Skeletal muscle tissue (tissue), 4 donors: Measurements from ENCODE around the gene FH. TPM values are rescaled to one million over a fixed set of nuclear protein-coding genes. Genes with fewer than 3 reads are reported as not detected.

Source experiments
- H3K27ac ChIP-seq: one replicate; pipeline ENCODE4 v1.7.0; 2013; ENCODE audit warnings: mild to moderate bottlenecking, low read depth, low read length, inconsistent platforms
- H3K27me3 ChIP-seq, 3 donors: one replicate each; pipeline ENCODE4 v1.7.0; 2013; ENCODE audit warnings: low read length in 3 of 3; ENCODE audit not compliant: control insufficient read depth in 3 of 3, insufficient read depth in 3 of 3
- H3K36me3 ChIP-seq, 3 donors: one replicate each; pipeline ENCODE4 v1.7.0; 2013; ENCODE audit warnings: low read length in 3 of 3; ENCODE audit not compliant: control insufficient read depth in 3 of 3, insufficient read depth in 3 of 3
- H3K4me1 ChIP-seq, 3 donors: one replicate each; pipeline ENCODE4 v1.7.0; 2013; ENCODE audit warnings: low read length in 3 of 3, mild to moderate bottlenecking in 3 of 3; ENCODE audit not compliant: control insufficient read depth in 3 of 3, insufficient read depth in 3 of 3
- H3K4me3 ChIP-seq, 3 donors: one replicate each; pipeline ENCODE4 v1.7.0; 2013; ENCODE audit warnings: low read length in 3 of 3
- H3K9ac ChIP-seq, 3 donors: one replicate each; pipeline ENCODE4 v1.7.0; 2013; ENCODE audit warnings: low read length in 3 of 3, mild to moderate bottlenecking in 3 of 3, moderate library complexity in 2 of 3, low read depth in 1 of 3
- H3K9me3 ChIP-seq, 3 donors: one replicate each; pipeline ENCODE4 v1.7.0; 2013; ENCODE audit warnings: low read length in 3 of 3; ENCODE audit not compliant: control insufficient read depth in 3 of 3
- total RNA-seq: library from RNA; depleted of rRNA; stranded (reverse); fragments of >200 nt; gene quantifications from one replicate; pipeline ENCODE4 v1.2.3, GENCODE V29; 2014
- donor health status: Osteomylitis.

FH gene
- total RNA-seq, 1 donor from 2014 or later, result 79.9 TPM

GRCh38 chr1:241525026-241525425, 5.5 kb upstream of the FH start:
- no peak overlapping the region for H3K27ac ChIP-seq
- no peak overlapping the region for H3K9ac ChIP-seq
- no peak overlapping the region for H3K4me3 ChIP-seq

GRCh38 chr1:241521718-241522117, 2.2 kb upstream of the FH start:
- Histone ChIP-seq H3K27ac (no peak overlapping the region), H3K9ac (no peak overlapping the region), H3K4me1 (peaks cover 7 to 10% (median 9%) of the 10 kb centered on the region in 3 donors), H3K9me3 (no peaks in the 10 kb centered on the region), H3K4me3 (no peak overlapping the region), H3K27me3 (no peaks in the 10 kb centered on the region), H3K36me3 (no peaks in the 10 kb centered on the region)

More at GRCh38 chr1:241525026-241525425, 5.5 kb upstream of the FH start:
- Histone ChIP-seq H3K4me1 (no peaks in the 10 kb centered on the region), H3K27me3 (no peaks in the 10 kb centered on the region), H3K9me3 (no peaks in the 10 kb centered on the region), H3K36me3 (no peaks in the 10 kb centered on the region)

GRCh38 chr1:241520080-241520465, 518 bp upstream of the FH start:
- Histone ChIP-seq H3K27ac (peak overlapping the region; percentile 77), H3K4me3 (peak overlapping the region; percentile 37 to 89 (median 85)), H3K36me3 (peaks cover 0 to 6% (median 0%) of the 10 kb centered on the region in 3 donors), H3K9ac (peak overlapping the region in 2 of 3 donors; percentile 47 to 77), H3K9me3 (no peaks in the 10 kb centered on the region), H3K4me1 (peaks cover 7 to 10% (median 9%) of the 10 kb centered on the region in 3 donors), H3K27me3 (no peaks in the 10 kb centered on the region)

- Histone ChIP-seq H3K27ac (peak overlapping the region; percentile 77), H3K4me3 (peak overlapping the region; percentile 85 to 89 (median 89)), H3K9me3 (no peaks in the 10 kb centered on the region)
Measured at GRCh38 chr1:241518476-241519307, 863 bp downstream of the FH start.

GRCh38 chr1:241513378-241513777, 6.2 kb downstream of the FH start:
- Histone ChIP-seq H3K9ac (no peak overlapping the region), H3K4me3 (no peak overlapping the region), H3K4me1 (peaks cover under 1 to 6% (median 5%) of the 10 kb centered on the region in 3 donors), H3K27ac (no peak overlapping the region), H3K27me3 (no peaks in the 10 kb centered on the region), H3K9me3 (no peaks in the 10 kb centered on the region), H3K36me3 (peaks cover 14 to 27% (median 25%) of the 10 kb centered on the region in 3 donors)

More at GRCh38 chr1:241518476-241519307, 863 bp downstream of the FH start:
- peaks cover 0 to 7% (median 3%) of the 10 kb centered on the region in 3 donors for H3K36me3 ChIP-seq
- peaks cover 7 to 10% (median 9%) of the 10 kb centered on the region in 3 donors for H3K4me1 ChIP-seq
- no peaks in the 10 kb centered on the region for H3K27me3 ChIP-seq
- peak overlapping the region; percentile 88 to 90 (median 88) for H3K9ac ChIP-seq

GRCh38 chr1:241507189-241507863, 12.2 kb downstream of the FH start:
- no peaks in the 10 kb centered on the region for H3K4me1 ChIP-seq
- H3K27ac ChIP-seq, result no peak overlapping the region
- no peaks in the 10 kb centered on the region for H3K27me3 ChIP-seq
- no peak overlapping the region for H3K9ac ChIP-seq
- H3K9me3 ChIP-seq, result no peaks in the 10 kb centered on the region
- no peak overlapping the region for H3K4me3 ChIP-seq
- H3K36me3 ChIP-seq, result peaks cover 38 to 73% (median 69%) of the 10 kb centered on the region in 3 donors

- H3K9ac ChIP-seq, result no peak overlapping the region
- H3K27ac ChIP-seq, result no peak overlapping the region
- peaks cover 30 to 74% (median 70%) of the 10 kb centered on the region in 3 donors for H3K36me3 ChIP-seq
- H3K4me1 ChIP-seq, result no peaks in the 10 kb centered on the region
- H3K27me3 ChIP-seq, result no peaks in the 10 kb centered on the region
- no peak overlapping the region for H3K4me3 ChIP-seq
- no peaks in the 10 kb centered on the region for H3K9me3 ChIP-seq
Measured at GRCh38 chr1:241503444-241503843, 16.1 kb downstream of the FH start.

GRCh38 chr1:241499910-241500309, 19.6 kb downstream of the FH start:
- Histone ChIP-seq H3K27me3 (no peaks in the 10 kb centered on the region), H3K9ac (no peak overlapping the region), H3K9me3 (no peaks in the 10 kb centered on the region), H3K4me1 (no peaks in the 10 kb centered on the region), H3K36me3 (peaks cover 34 to 68% (median 61%) of the 10 kb centered on the region in 3 donors), H3K27ac (no peak overlapping the region), H3K4me3 (no peak overlapping the region)

- H3K9ac ChIP-seq, result no peak overlapping the region
- H3K4me1 ChIP-seq, result no peaks in the 10 kb centered on the region
- H3K27ac ChIP-seq, result no peak overlapping the region
- no peaks in the 10 kb centered on the region for H3K9me3 ChIP-seq
- no peak overlapping the region for H3K4me3 ChIP-seq
- H3K36me3 ChIP-seq, result peaks cover 19 to 43% (median 39%) of the 10 kb centered on the region in 3 donors
- no peaks in the 10 kb centered on the region for H3K27me3 ChIP-seq
Measured at GRCh38 chr1:241495741-241496140, 23.8 kb downstream of the FH start.

GRCh38 chr1:241488739-241489138, 30.8 kb downstream of the FH start:
- Histone ChIP-seq H3K36me3 (peaks cover 0 to 3% (median 0%) of the 10 kb centered on the region in 3 donors), H3K9me3 (no peaks in the 10 kb centered on the region), H3K9ac (no peak overlapping the region), H3K27ac (no peak overlapping the region), H3K4me3 (no peak overlapping the region), H3K4me1 (no peaks in the 10 kb centered on the region), H3K27me3 (no peaks in the 10 kb centered on the region)
